Mesendoderm (in vitro differentiated cells): ENCODE results near the gene PHKA1.
"Not testable (repeated sequence)": the region's sequence is repeated elsewhere in the genome, so short reads cannot be mapped to it uniquely, and the experiment has no call there.

Experiments used
- DNase-seq: peaks from one replicate; pipeline ENCODE4 v3.0.0; 2013
- H2AK5ac ChIP-seq: 2 replicates; pipeline ENCODE4 v1.6.1; 2013; ENCODE audit warnings: low read length, inconsistent platforms
- H2BK120ac ChIP-seq: 2 replicates; pipeline ENCODE4 v1.6.1; 2013; ENCODE audit warnings: low read depth, mild to moderate bottlenecking, low read length, moderate library complexity, mixed read lengths
- H2BK15ac ChIP-seq: replicated peaks from 2 replicates; pipeline ENCODE4 v1.6.1; 2013; ENCODE audit warnings: low read depth, mild to moderate bottlenecking, moderate library complexity
- H2BK5ac ChIP-seq: 2 replicates; pipeline ENCODE4 v1.6.1; 2013; ENCODE audit warnings: low read length, inconsistent platforms
- H3K18ac ChIP-seq: 2 replicates; pipeline ENCODE4 v1.6.1; 2013; ENCODE audit warnings: mild to moderate bottlenecking, low read length, mixed read lengths
- H3K23ac ChIP-seq: one replicate; pipeline ENCODE4 v1.6.1; 2013; ENCODE audit warnings: low read length
- H3K27ac ChIP-seq: 2 replicates; pipeline ENCODE4 v1.5.1; 2013; ENCODE audit warnings: low read depth, mild to moderate bottlenecking, inconsistent platforms, low read length, moderate library complexity
- H3K27me3 ChIP-seq: 2 replicates; pipeline ENCODE4 v1.6.1; 2013; ENCODE audit warnings: low read length, control low read depth, mild to moderate bottlenecking, inconsistent platforms; ENCODE audit not compliant: insufficient read depth, poor library complexity
- H3K36me3 ChIP-seq: 2 replicates; pipeline ENCODE4 v1.6.1; 2013; ENCODE audit warnings: low read length, inconsistent platforms; ENCODE audit not compliant: control insufficient read depth, insufficient read depth
- H3K4ac ChIP-seq: one replicate; pipeline ENCODE4 v1.6.1; 2013; ENCODE audit warnings: low read depth, mild to moderate bottlenecking, low read length, moderate library complexity
- H3K4me1 ChIP-seq: 2 replicates; pipeline ENCODE4 v1.6.1; 2013; ENCODE audit warnings: low read depth, low read length, inconsistent platforms; ENCODE audit not compliant: control insufficient read depth
- H3K4me2 ChIP-seq: 2 replicates; pipeline ENCODE4 v1.6.1; 2013; ENCODE audit warnings: low read length
- H3K4me3 ChIP-seq: 2 replicates; pipeline ENCODE4 v1.5.1; 2013; ENCODE audit warnings: mild to moderate bottlenecking, low read length
- H3K56ac ChIP-seq: one replicate; pipeline ENCODE4 v1.6.1; 2013; ENCODE audit warnings: low read length
- H3K79me1 ChIP-seq: 2 replicates; pipeline ENCODE4 v1.6.1; 2013; ENCODE audit warnings: low read length, inconsistent platforms
- H3K79me2 ChIP-seq: 2 replicates; pipeline ENCODE4 v1.6.1; 2013; ENCODE audit warnings: mild to moderate bottlenecking, low read length; ENCODE audit not compliant: control insufficient read depth, insufficient read depth
- H3K9ac ChIP-seq: 2 replicates; pipeline ENCODE4 v1.6.1; 2013; ENCODE audit warnings: low read length, inconsistent platforms
- H4K5ac ChIP-seq: one replicate; pipeline ENCODE4 v1.6.1; 2013; ENCODE audit warnings: low read length
- H4K8ac ChIP-seq: one replicate; pipeline ENCODE4 v1.6.1; 2013; ENCODE audit warnings: low read depth, mild to moderate bottlenecking, control low read depth, low read length, moderate library complexity
- WGBS: extraction: QIAGEN DNeasy Blood & Tissue Kit; methylation state at CpG from one replicate; pipeline ENCODE4 v1.1.7; 2013; ENCODE audit warnings: low lambda C conversion rate, missing lambda C conversion rate; ENCODE audit not compliant: insufficient coverage; ENCODE audit errors: extremely low coverage; 5-methylcytosine and 5-hydroxymethylcytosine counted together

PHKA1 gene

DNA sequence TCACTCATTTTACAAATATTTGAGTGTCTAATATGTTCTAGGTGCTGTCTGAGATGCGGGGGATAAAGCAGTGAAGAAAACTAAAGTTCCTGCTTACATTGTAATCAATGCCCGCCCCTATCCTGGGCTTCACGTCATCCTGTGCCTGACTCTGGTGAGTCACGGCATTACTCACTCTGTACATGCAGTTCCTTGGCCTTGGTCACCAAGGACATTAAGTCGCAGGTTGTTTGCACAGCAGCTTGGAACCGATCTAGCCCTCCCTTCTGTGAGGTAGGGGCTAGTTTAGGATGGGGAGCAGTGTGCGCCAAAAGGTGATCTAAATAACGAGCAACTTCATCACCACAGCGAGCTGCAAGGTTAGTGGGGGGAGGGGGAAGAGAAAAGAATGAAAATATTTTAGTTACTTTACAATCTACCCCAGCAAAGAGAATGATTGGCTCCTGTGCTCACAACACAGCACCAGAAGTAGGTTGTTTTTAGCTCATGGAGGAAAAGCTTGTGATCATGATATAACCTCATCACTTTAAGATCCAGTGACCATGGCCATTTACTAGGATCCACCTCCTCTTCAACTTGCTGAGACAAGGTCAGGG lies 93.5 kb downstream of the PHKA1 start:
- Histone ChIP-seq H3K4me2 (no peak overlapping the region), H3K27ac (no peak overlapping the region), H3K79me1 (no peaks in the 10 kb centered on the region), H3K36me3 (no peaks in the 10 kb centered on the region), H3K18ac (no peak overlapping the region), H3K4me1 (no peaks in the 10 kb centered on the region), H3K4ac (no peak overlapping the region), H3K23ac (no peak overlapping the region), H4K5ac (no peak overlapping the region), H3K27me3 (no peaks in the 10 kb centered on the region), H2BK120ac (no peak overlapping the region), H3K79me2 (no peaks in the 10 kb centered on the region), H3K4me3 (no peak overlapping the region), H2AK5ac (no peak overlapping the region), H3K9ac (no peak overlapping the region), H2BK15ac (no peak overlapping the region), H4K8ac (no peak overlapping the region), H3K56ac (no peak overlapping the region), H2BK5ac (no peak overlapping the region)
- WGBS: no CpG with 5 or more reads among the region's 9 CpGs
- DNase-seq: no peak

GRCh38 chrX:72609313-72609712 lies 104.8 kb downstream of the PHKA1 start:
- H3K79me1 ChIP-seq: no peaks in the 10 kb centered on the region
- H2AK5ac ChIP-seq: no peak overlapping the region
- no peak overlapping the region for H3K4me3 ChIP-seq
- no peak overlapping the region for H2BK15ac ChIP-seq
- H3K56ac ChIP-seq: no peak overlapping the region
- H3K27ac ChIP-seq: no peak overlapping the region
- H3K36me3 ChIP-seq: no peaks in the 10 kb centered on the region
- H3K79me2 ChIP-seq: no peaks in the 10 kb centered on the region
- H2BK120ac ChIP-seq: no peak overlapping the region
- WGBS: no CpG with 5 or more reads among the region's 2 CpGs
- no peak overlapping the region for H2BK5ac ChIP-seq
- H3K4ac ChIP-seq: no peak overlapping the region
- peak; percentile 25 for DNase-seq
- H3K9ac ChIP-seq: no peak overlapping the region
- H3K23ac ChIP-seq: no peak overlapping the region
- no peaks in the 10 kb centered on the region for H3K4me1 ChIP-seq
- H4K5ac ChIP-seq: no peak overlapping the region
- no peak overlapping the region for H3K18ac ChIP-seq
- H4K8ac ChIP-seq: no peak overlapping the region
- no peaks in the 10 kb centered on the region for H3K27me3 ChIP-seq
- H3K4me2 ChIP-seq: no peak overlapping the region

DNA sequence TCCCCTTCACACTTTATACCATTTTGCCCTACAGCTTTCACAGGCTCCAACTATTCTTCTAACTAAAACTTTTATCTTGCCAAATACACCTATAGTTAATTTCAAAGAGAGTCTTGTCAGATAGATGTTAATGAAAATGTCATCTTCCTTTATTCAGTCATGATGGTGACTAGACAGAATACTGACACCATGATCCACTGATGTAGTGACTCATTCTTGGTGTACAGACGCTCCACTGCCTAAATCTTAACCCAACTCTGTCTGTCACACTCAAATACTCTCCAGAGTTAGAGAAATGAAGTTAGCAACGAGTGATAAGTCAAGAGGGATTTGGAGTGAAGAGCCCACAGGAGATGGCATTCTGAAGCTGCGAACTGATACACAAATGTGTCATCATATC lies 109.4 kb downstream of the PHKA1 start:
- H3K9ac ChIP-seq: no peak overlapping the region
- no peak overlapping the region for H3K56ac ChIP-seq
- no peak overlapping the region for H3K27ac ChIP-seq
- no peaks in the 10 kb centered on the region for H3K79me1 ChIP-seq
- H2AK5ac ChIP-seq: no peak overlapping the region
- H2BK5ac ChIP-seq: no peak overlapping the region
- no peaks in the 10 kb centered on the region for H3K4me1 ChIP-seq
- no peak overlapping the region for H3K4ac ChIP-seq
- no peak overlapping the region for H3K18ac ChIP-seq
- no peak overlapping the region for H3K4me3 ChIP-seq
- H3K4me2 ChIP-seq: no peak overlapping the region
- H3K27me3 ChIP-seq: no peaks in the 10 kb centered on the region
- no CpG with 5 or more reads among the region's 3 CpGs for WGBS
- no peak overlapping the region for H3K23ac ChIP-seq
- no peak overlapping the region for H4K5ac ChIP-seq
- H3K79me2 ChIP-seq: no peaks in the 10 kb centered on the region
- H2BK15ac ChIP-seq: no peak overlapping the region
- no peak overlapping the region for H4K8ac ChIP-seq
- no peak for DNase-seq
- no peaks in the 10 kb centered on the region for H3K36me3 ChIP-seq
- no peak overlapping the region for H2BK120ac ChIP-seq

- Histone ChIP-seq H3K56ac (no peak overlapping the region), H3K9ac (no peak overlapping the region), H2BK5ac (no peak overlapping the region), H2BK15ac (no peak overlapping the region), H3K4me3 (no peak overlapping the region), H2BK120ac (no peak overlapping the region), H4K5ac (no peak overlapping the region), H2AK5ac (no peak overlapping the region), H3K4me2 (no peak overlapping the region), H3K4ac (no peak overlapping the region), H3K79me2 (no peaks in the 10 kb centered on the region), H3K23ac (no peak overlapping the region), H3K18ac (no peak overlapping the region), H4K8ac (no peak overlapping the region), H3K79me1 (no peaks in the 10 kb centered on the region), H3K4me1 (no peaks in the 10 kb centered on the region), H3K27ac (no peak overlapping the region), H3K27me3 (no peaks in the 10 kb centered on the region), H3K36me3 (no peaks in the 10 kb centered on the region)
- WGBS: no CpG with 5 or more reads among the region's 2 CpGs
- DNase-seq: no peak
Measured at GRCh38 chrX:72604112-72604511, 110.0 kb downstream of the PHKA1 start.

DNA sequence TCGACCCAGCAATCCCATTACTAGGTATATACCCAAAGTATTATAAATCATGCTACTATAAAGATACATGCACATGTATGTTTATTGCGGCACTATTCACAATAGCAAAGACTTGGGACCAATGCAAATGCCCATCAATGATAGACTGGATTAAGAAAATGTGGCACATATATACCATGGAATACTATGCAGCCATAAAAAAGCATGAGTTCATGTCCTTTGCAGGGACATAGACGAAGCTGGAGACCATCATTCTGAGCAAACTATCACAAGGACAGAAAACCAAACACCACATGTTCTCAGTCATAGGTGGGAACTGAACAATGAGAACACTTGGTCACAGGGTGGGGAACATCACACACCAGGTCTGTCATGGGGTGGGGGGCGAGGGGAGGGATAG lies 123.1 kb downstream of the PHKA1 start:
- not testable (repeated sequence) for H2BK5ac ChIP-seq, H3K36me3 ChIP-seq, H3K9ac ChIP-seq, H3K56ac ChIP-seq, H3K4ac ChIP-seq, H2BK120ac ChIP-seq, H3K27me3 ChIP-seq, DNase-seq, H3K4me2 ChIP-seq, H2BK15ac ChIP-seq, H3K27ac ChIP-seq, H3K4me1 ChIP-seq, H4K8ac ChIP-seq, H3K79me2 ChIP-seq, H3K23ac ChIP-seq, H2AK5ac ChIP-seq, H3K4me3 ChIP-seq, H3K18ac ChIP-seq, H4K5ac ChIP-seq, H3K79me1 ChIP-seq
- WGBS: no CpG with 5 or more reads among the region's 4 CpGs

DNA sequence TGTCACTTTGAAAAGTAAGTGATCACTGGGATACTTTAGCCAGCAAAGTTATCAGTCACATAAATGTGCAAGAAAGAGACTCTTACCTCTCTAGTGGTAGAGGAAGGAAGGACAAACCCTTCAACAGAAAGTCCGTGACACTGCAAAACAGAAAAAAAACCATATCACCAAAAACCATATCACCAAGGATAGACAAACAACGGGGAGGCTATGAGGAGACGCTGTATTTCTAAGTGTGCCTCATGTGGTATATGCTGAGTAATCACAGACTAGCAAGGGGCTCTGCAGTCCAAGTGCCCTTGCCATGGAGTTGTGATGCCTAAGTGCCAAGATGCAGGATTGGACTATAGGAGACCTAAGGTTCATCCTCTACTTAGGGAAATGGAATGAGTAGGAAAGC lies 129.9 kb downstream of the PHKA1 start:
- no peak overlapping the region for H2BK15ac ChIP-seq
- H3K4ac ChIP-seq: no peak overlapping the region
- no peak overlapping the region for H3K23ac ChIP-seq
- H3K18ac ChIP-seq: no peak overlapping the region
- H3K36me3 ChIP-seq: no peaks in the 10 kb centered on the region
- H3K27me3 ChIP-seq: no peaks in the 10 kb centered on the region
- H3K27ac ChIP-seq: no peak overlapping the region
- H2AK5ac ChIP-seq: no peak overlapping the region
- no peaks in the 10 kb centered on the region for H3K4me1 ChIP-seq
- no peak overlapping the region for H4K8ac ChIP-seq
- H4K5ac ChIP-seq: no peak overlapping the region
- no peaks in the 10 kb centered on the region for H3K79me2 ChIP-seq
- H2BK5ac ChIP-seq: no peak overlapping the region
- H3K4me3 ChIP-seq: no peak overlapping the region
- no peak overlapping the region for H3K4me2 ChIP-seq
- WGBS: no CpG with 5 or more reads among the region's 3 CpGs
- H2BK120ac ChIP-seq: no peak overlapping the region
- no peak overlapping the region for H3K9ac ChIP-seq
- no peak for DNase-seq
- no peak overlapping the region for H3K56ac ChIP-seq
- no peaks in the 10 kb centered on the region for H3K79me1 ChIP-seq
